Measurements from ENCODE around the gene CRYBG2.

CRYBG2 gene

GRCh38 chr1:26278724-26279455, 75.0 kb downstream of the CRYBG2 start:
- no peak for DNase-seq

GRCh38 chr1:26278303-26278702, 75.6 kb downstream of the CRYBG2 start:
- DNase-seq: no peak

- DNase-seq: no peak
Measured at GRCh38 chr1:26277719-26278118, 76.2 kb downstream of the CRYBG2 start.

GRCh38 chr1:26277261-26277661, 76.7 kb downstream of the CRYBG2 start:
- DNase-seq: no peak

- no peak for DNase-seq
Measured at GRCh38 chr1:26276432-26276838, 77.5 kb downstream of the CRYBG2 start.

GRCh38 chr1:26275580-26276431, 78.1 kb downstream of the CRYBG2 start:
- no peak for DNase-seq

GRCh38 chr1:26274801-26275425, 79.0 kb downstream of the CRYBG2 start:
- DNase-seq: no peak

Measured in SHP77 treated with DMSO at 0.1 percent for 48 hours (cell line).